Osteoblast (primary cell): ENCODE results near the gene CDKN2B-AS1. TPM values are rescaled to one million over a fixed set of nuclear protein-coding genes. Genes with fewer than 3 reads are reported as not detected.
"Not testable (repeated sequence)": the region's sequence is repeated elsewhere in the genome, so short reads cannot be mapped to it uniquely, and the experiment has no call there.

Experiments
- DNase-seq: peaks from one replicate; pipeline ENCODE4 v3.0.0; 2011; ENCODE audit warnings: low spot score, mixed read lengths; ENCODE audit not compliant: insufficient read length; ENCODE audit errors: missing footprints
- H2AFZ ChIP-seq: 2 replicates; pipeline ENCODE4 v1.6.0; 2011; ENCODE audit warnings: mild to moderate bottlenecking, low read length
- H3K27ac ChIP-seq: 2 replicates; pipeline ENCODE4 v1.5.1; 2011; ENCODE audit warnings: mild to moderate bottlenecking, low read depth, low read length, moderate library complexity
- H3K27me3 ChIP-seq: 2 replicates; pipeline ENCODE4 v1.6.0; 2012; ENCODE audit warnings: mild to moderate bottlenecking, control low read depth, inconsistent platforms, low read length, moderate library complexity; ENCODE audit not compliant: insufficient read depth
- H3K36me3 ChIP-seq: 2 replicates; pipeline ENCODE4 v1.5.1; 2011; ENCODE audit warnings: mild to moderate bottlenecking, low read length, control low read depth, moderate library complexity; ENCODE audit not compliant: insufficient read depth
- H3K4me1 ChIP-seq: 2 replicates; pipeline ENCODE4 v1.5.1; 2011; ENCODE audit warnings: mild to moderate bottlenecking, low read length, control low read depth, moderate library complexity; ENCODE audit not compliant: insufficient read depth
- H3K4me2 ChIP-seq: 2 replicates; pipeline ENCODE4 v1.6.0; 2011; ENCODE audit warnings: mild to moderate bottlenecking, low read length; ENCODE audit not compliant: insufficient read depth
- H3K4me3 ChIP-seq: fragments of 200-600 bp; sonication (generic); 3 replicates; pipeline ENCODE4 v1.5.1; 2012; ENCODE audit warnings: mild to moderate bottlenecking, low read length, inconsistent platforms; ENCODE audit not compliant: insufficient read depth
- H3K79me2 ChIP-seq: 2 replicates; pipeline ENCODE4 v1.6.0; 2012; ENCODE audit warnings: mild to moderate bottlenecking, low read length, control low read depth, inconsistent platforms; ENCODE audit not compliant: insufficient read depth
- H3K9me3 ChIP-seq: 2 replicates; pipeline ENCODE4 v1.5.1; 2011; ENCODE audit warnings: low read depth, low read length, control low read depth
- H4K20me1 ChIP-seq: 2 replicates; pipeline ENCODE4 v1.6.0; 2012; ENCODE audit warnings: mild to moderate bottlenecking, low read length, control low read depth; ENCODE audit not compliant: insufficient read depth
- total RNA-seq: library from RNA; depleted of rRNA; stranded (reverse); fragments of >200 nt; gene quantifications from 2 replicates; pipeline ENCODE4 v1.2.3, GENCODE V29; 2012
- TF ChIP-seq, protein P1 (sequence below): IDR thresholded peaks from 2 replicates; pipeline ENCODE4 v1.5.1; 2011; ENCODE audit warnings: mild to moderate bottlenecking, low read depth, low read length, moderate library complexity; ENCODE audit errors: extremely low read depth

CDKN2B-AS1 gene
- total RNA-seq, 1 donor: 15.2 TPM

- no peaks in the 10 kb centered on the region for H3K36me3 ChIP-seq
- no peaks in the 10 kb centered on the region for H3K27me3 ChIP-seq
- peaks cover 19% of the 10 kb centered on the region for H3K4me1 ChIP-seq
- no peaks in the 10 kb centered on the region for H4K20me1 ChIP-seq
- no peaks in the 10 kb centered on the region for H3K79me2 ChIP-seq
- no peak overlapping the region for H3K27ac ChIP-seq
- DNase-seq: no peak
- TF ChIP-seq, protein P1, sequence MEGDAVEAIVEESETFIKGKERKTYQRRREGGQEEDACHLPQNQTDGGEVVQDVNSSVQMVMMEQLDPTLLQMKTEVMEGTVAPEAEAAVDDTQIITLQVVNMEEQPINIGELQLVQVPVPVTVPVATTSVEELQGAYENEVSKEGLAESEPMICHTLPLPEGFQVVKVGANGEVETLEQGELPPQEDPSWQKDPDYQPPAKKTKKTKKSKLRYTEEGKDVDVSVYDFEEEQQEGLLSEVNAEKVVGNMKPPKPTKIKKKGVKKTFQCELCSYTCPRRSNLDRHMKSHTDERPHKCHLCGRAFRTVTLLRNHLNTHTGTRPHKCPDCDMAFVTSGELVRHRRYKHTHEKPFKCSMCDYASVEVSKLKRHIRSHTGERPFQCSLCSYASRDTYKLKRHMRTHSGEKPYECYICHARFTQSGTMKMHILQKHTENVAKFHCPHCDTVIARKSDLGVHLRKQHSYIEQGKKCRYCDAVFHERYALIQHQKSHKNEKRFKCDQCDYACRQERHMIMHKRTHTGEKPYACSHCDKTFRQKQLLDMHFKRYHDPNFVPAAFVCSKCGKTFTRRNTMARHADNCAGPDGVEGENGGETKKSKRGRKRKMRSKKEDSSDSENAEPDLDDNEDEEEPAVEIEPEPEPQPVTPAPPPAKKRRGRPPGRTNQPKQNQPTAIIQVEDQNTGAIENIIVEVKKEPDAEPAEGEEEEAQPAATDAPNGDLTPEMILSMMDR: no peak
- no peaks in the 10 kb centered on the region for H3K9me3 ChIP-seq
- H3K4me2 ChIP-seq: no peak overlapping the region
- H2AFZ ChIP-seq: no peak overlapping the region
- H3K4me3 ChIP-seq: no peak overlapping the region
These were observed 60.5 kb downstream of the CDKN2B-AS1 start for GRCh38 chr9:22055090-22055489.

GRCh38 chr9:22056402-22056801, 61.8 kb downstream of the CDKN2B-AS1 start:
- peaks cover 19% of the 10 kb centered on the region for H3K4me1 ChIP-seq
- H3K27me3 ChIP-seq: no peaks in the 10 kb centered on the region
- no peak overlapping the region for H3K4me2 ChIP-seq
- TF ChIP-seq, protein P1: no peak
- no peaks in the 10 kb centered on the region for H3K79me2 ChIP-seq
- H4K20me1 ChIP-seq: no peaks in the 10 kb centered on the region
- no peak overlapping the region for H2AFZ ChIP-seq
- H3K9me3 ChIP-seq: no peaks in the 10 kb centered on the region
- H3K4me3 ChIP-seq: no peak overlapping the region
- DNase-seq: no peak
- H3K27ac ChIP-seq: no peak overlapping the region
- H3K36me3 ChIP-seq: no peaks in the 10 kb centered on the region

DNA sequence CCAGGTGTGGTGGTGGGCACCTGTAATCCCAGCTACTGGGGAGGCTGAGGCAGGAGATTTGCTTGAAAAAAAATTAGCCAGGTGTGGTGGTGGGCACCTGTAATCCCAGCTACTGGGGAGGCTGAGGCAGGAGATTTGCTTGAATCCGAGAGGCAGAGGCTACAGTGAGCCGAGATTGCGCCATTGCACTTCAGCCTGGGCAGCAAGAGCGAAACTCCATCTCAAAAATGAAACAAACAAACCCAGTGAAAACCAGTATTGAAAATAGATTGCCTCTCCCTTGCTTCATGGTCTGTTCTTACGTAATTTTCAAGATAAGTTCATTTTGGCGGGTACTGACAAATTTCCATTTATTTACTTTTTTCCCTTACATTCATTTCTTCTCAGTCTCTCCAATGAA, 63.4 kb downstream of the CDKN2B-AS1 start:
- not testable (repeated sequence) for H3K36me3 ChIP-seq, H3K9me3 ChIP-seq, H3K4me2 ChIP-seq, H3K4me1 ChIP-seq, H3K27me3 ChIP-seq, H2AFZ ChIP-seq, H3K4me3 ChIP-seq, DNase-seq, H4K20me1 ChIP-seq, H3K79me2 ChIP-seq, H3K27ac ChIP-seq

- H4K20me1 ChIP-seq: no peaks in the 10 kb centered on the region
- no peaks in the 10 kb centered on the region for H3K36me3 ChIP-seq
- no peaks in the 10 kb centered on the region for H3K4me1 ChIP-seq
- no peak overlapping the region for H2AFZ ChIP-seq
- no peaks in the 10 kb centered on the region for H3K27me3 ChIP-seq
- H3K4me3 ChIP-seq: no peak overlapping the region
- no peak for DNase-seq
- no peaks in the 10 kb centered on the region for H3K79me2 ChIP-seq
- TF ChIP-seq, protein P1: no peak
- no peaks in the 10 kb centered on the region for H3K9me3 ChIP-seq
- H3K27ac ChIP-seq: no peak overlapping the region
- no peak overlapping the region for H3K4me2 ChIP-seq
These were observed 66.3 kb downstream of the CDKN2B-AS1 start for GRCh38 chr9:22060831-22061383.
